MV-4-11 (cell line): ENCODE measurements around the gene MYO1B.

ENCODE experiments used
- DNase-seq: peaks from one replicate; lab custom pipeline; 2025; lab: John Stamatoyannopoulos, UW

Gene MYO1B

DNA sequence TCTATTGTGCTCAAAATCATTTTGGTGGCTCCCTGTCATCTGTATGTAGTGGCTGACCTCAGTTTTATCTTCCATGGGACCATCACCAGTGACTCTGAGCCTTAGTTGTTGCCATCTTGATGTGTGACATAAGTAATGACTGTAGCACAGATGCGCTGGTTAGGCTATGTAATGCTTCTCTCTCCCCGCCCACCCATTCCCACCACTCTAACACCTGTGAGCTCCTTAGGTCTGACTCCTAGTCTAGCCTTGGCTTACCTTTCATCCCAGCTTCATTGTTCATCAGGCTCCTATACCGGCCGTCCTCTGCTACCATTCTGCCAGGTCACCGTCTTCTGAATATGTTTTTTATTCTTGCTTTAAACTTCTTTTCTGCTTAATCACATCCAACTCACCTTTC lies 17.2 kb downstream of the MYO1B start:
- DNase-seq = no peak

GRCh38 chr2:191263050-191263449 lies 17.8 kb downstream of the MYO1B start:
- DNase-seq = no peak

- no peak for DNase-seq
These were observed 19.5 kb downstream of the MYO1B start for GRCh38 chr2:191264647-191265081.

DNA sequence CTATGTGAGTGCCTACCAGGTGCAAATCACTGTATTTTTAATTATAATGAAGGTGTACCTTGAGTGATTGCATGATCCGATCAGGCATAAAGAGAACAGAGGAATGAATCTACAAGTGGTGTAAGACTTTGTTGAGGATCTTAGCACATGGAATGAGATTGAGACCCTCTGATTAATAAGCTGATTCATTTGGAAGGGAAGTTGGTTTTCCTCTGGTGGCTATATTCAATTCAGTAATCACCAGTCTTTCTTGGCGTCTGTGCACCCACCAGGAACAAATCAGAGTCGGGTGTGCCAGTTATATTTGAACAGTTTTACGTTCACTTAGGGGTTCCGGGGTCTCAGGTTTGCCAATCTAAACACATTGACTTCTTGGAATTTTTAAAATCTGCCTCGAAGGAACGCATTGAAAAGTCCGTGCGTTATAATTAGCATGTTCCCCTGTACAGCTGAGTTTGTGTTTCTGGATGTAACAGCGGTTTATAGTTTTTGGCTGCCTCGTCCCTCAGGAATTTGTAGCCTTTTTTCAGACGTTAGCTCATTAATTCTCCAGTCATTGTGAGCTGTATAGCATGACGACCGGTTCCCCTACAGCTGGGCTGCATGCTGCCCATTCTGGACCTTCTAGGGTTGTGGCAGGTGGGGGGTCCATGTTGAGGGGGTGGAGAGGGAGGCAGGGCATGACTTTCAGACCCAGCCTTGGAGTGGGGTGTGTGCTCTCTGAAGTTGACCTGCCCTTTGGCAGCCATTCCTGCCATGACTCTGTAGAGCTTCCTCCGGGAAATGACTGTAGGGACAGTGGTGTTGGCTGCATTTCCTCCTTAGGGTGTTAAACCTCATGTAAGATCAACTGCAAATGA lies 20.3 kb downstream of the MYO1B start:
- DNase-seq = no peak

DNA sequence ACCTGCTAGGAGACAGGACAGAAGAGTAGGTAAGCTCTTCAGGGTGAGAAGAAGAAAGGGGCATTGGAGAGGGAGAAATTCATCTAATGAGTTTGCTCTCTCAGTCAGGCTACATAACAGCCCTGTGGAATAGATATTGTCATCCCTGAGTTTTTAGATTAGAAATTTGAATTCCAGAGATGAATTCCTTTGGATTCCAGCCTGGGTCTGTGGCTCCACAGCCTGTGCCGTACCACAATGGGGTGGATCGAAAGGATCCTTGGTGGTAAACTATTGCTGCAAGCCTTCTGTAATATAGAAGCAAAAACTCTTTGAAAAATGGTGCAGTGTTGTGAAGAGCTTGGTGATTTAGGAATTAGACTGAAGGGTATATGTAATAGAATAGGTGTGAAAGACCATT lies 21.0 kb downstream of the MYO1B start:
- no peak for DNase-seq

DNA sequence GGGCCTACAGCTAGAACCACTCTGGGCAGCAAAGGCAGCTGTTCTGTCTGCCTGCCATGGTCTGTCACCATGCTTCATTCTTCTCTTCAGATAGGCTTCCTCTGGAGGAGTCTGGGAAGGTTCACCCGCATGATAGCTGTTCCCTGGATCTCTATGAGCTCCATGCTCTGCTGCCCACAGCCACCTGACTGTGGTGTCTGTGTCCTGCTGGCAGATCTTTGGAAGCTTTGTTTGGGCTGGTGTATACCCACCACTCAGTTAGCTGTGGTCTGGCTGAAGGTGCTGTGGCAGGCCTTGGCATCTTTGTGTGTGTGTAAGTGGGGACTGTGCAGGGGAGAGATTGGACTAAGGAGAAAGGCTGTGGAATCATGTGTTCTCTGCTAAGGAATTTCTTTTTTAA lies 23.4 kb downstream of the MYO1B start:
- DNase-seq = no peak

GRCh38 chr2:191270306-191271161 lies 25.3 kb downstream of the MYO1B start:
- no peak for DNase-seq

GRCh38 chr2:191272064-191272463 lies 26.9 kb downstream of the MYO1B start:
- no peak for DNase-seq

- DNase-seq = no peak
These were observed 29.2 kb downstream of the MYO1B start for GRCh38 chr2:191274413-191274815.

GRCh38 chr2:191276792-191277465 lies 31.7 kb downstream of the MYO1B start:
- no peak for DNase-seq

DNA sequence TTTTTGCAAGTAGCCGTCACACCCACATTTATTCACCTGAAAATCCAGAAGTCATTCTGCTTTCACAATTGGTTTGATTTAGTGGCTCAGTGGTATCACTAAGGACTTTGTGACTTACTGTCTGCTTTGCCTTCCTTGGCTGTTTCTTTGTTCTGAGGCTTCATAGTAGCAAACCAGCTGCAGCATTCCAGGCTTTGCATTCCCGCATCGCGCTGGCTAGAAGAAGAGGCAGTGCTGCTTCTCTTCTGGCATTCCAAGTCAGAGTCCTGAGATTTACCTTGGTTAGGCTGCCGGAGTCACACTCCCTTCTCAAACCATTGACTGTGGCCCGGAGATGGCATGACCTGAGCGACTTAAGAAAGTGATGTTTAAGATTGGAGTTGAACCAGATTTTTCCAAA lies 35.1 kb downstream of the MYO1B start:
- DNase-seq = no peak

GRCh38 chr2:191280834-191281756 lies 35.9 kb downstream of the MYO1B start:
- no peak for DNase-seq

GRCh38 chr2:191285252-191285651 lies 40.0 kb downstream of the MYO1B start:
- no peak for DNase-seq

DNA sequence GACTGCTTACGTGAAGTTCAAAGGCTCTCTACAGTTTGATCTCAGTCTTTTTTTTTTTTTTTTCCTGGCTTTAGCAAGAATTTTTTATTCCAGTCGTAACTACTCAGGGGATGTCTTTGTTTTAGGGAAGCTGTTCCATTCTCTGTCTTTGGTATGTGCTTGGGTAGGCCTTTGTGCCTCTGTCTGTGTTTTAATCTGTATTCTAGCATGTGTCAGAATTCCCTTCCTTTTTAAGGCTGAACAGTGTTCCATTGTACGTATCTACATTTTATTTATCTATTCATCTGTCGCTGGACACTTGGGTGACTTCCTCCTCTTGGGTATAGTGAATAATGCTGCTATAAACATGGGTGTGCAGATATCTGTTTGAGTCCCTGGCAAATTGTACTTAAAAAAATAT lies 42.6 kb downstream of the MYO1B start:
- DNase-seq = no peak

DNA sequence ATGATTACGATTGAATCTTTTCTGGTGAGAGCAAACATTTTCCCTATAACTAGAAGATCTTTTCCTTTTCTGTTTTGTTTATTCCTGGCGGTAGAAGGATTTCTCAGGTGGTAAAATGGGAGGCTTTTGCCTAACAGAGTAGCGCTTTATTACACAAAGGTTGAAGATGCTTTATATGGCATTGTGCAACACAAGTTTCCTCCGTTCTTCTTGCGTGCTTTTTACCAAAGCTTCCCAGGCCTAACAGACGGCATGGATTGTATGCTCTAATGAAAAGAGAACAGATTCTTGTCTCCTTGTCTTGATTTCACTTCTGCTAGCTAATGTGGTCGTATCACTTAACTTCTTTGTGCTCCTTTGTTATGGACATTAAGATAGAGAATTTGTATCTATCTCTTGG lies 43.8 kb downstream of the MYO1B start:
- DNase-seq = peak; percentile 12

- no peak for DNase-seq
These were observed 46.3 kb downstream of the MYO1B start for GRCh38 chr2:191291471-191291870.

DNA sequence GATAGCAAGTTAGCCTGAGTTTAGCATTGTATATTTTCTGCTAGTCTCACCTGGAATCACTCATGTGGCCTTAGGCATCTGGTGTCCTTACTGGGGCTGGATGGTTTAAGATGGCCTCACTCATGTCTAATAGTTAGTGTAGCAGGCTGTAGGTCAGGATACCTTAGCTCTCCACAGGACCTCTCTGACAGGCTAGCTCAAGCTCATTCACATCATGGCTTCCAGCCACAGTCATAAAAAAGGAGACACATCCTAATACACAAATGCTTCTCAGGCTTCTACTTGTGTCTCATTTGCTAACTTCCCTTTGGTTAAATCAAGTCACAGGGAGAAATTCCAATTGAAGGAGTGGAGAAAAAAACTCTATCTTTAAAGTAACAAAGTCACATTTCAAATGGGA lies 47.7 kb downstream of the MYO1B start:
- DNase-seq = no peak

DNA sequence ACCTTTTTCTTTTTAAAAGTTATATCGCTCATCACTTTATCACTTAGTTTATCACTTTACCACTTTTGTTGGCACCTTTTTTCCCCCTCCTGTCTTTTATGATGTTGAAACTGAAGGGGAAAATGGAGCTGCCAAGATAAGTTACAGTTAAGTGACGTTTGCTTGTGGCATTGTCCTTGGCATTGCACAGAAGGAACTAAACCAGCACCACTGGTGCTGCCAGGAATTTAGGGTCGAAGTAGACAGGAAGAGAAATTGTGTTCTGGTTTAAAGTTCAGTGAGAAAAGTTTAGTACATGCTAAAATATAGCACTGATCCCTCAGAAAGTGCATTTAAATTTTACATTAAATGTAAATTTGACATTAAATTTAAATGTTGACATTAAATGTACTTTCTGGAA lies 49.9 kb downstream of the MYO1B start:
- no peak for DNase-seq

- no peak for DNase-seq
These were observed 51.1 kb downstream of the MYO1B start for GRCh38 chr2:191296083-191297006.

- no peak for DNase-seq
These were observed 51.8 kb downstream of the MYO1B start for GRCh38 chr2:191297033-191297432.
